NCI-H128 (cell line): ENCODE results near the gene APH1B.
"Not testable (repeated sequence)": the region's sequence is repeated elsewhere in the genome, so short reads cannot be mapped to it uniquely, and the experiment has no call there.

ENCODE experiments used
- DNase-seq: peaks from one replicate; lab custom pipeline; 2025; ENCODE audit not compliant: unreplicated experiment; lab: John Stamatoyannopoulos, UW

APH1B gene

GRCh38 chr15:63277038-63277892 is at the start of gene APH1B:
Gene APH1B (plus strand): TSS chr15:63277605. CDS start chr15:63277624, 19 bp downstream.
- DNase-seq: peak; percentile 34

GRCh38 chr15:63227689-63228088 is 49.7 kb upstream of the APH1B start:
- no peak for DNase-seq

- DNase-seq: no peak
Measured at GRCh38 chr15:63231206-63231605, 46.2 kb upstream of the APH1B start.

- DNase-seq: no peak
Measured at GRCh38 chr15:63231706-63232105, 45.7 kb upstream of the APH1B start.

- no peak for DNase-seq
Measured at GRCh38 chr15:63232405-63232804, 45.0 kb upstream of the APH1B start.

GRCh38 chr15:63232943-63233342 is 44.5 kb upstream of the APH1B start:
- DNase-seq: no peak

- no peak for DNase-seq
Measured at GRCh38 chr15:63233667-63234423, 43.6 kb upstream of the APH1B start.

GRCh38 chr15:63234451-63234870 is 42.9 kb upstream of the APH1B start:
- no peak for DNase-seq

GRCh38 chr15:63236272-63236671 is 41.1 kb upstream of the APH1B start:
- DNase-seq: no peak

GRCh38 chr15:63237086-63237485 is 40.3 kb upstream of the APH1B start:
- not testable (repeated sequence) for DNase-seq

- DNase-seq: no peak
Measured at GRCh38 chr15:63238171-63238570, 39.2 kb upstream of the APH1B start.

GRCh38 chr15:63238796-63239195 is 38.6 kb upstream of the APH1B start:
- DNase-seq: no peak

GRCh38 chr15:63240109-63240508 is 37.3 kb upstream of the APH1B start:
- no peak for DNase-seq

GRCh38 chr15:63241316-63241715 is 36.1 kb upstream of the APH1B start:
- DNase-seq: no peak

- no peak for DNase-seq
Measured at GRCh38 chr15:63243101-63243500, 34.3 kb upstream of the APH1B start.

GRCh38 chr15:63243776-63244175 is 33.6 kb upstream of the APH1B start:
- DNase-seq: no peak

GRCh38 chr15:63244399-63244798 is 33.0 kb upstream of the APH1B start:
- no peak for DNase-seq

- no peak for DNase-seq
Measured at GRCh38 chr15:63244976-63245645, 32.3 kb upstream of the APH1B start.

GRCh38 chr15:63246691-63247469 is 30.5 kb upstream of the APH1B start:
- no peak for DNase-seq

- DNase-seq: no peak
Measured at GRCh38 chr15:63250312-63250965, 27.0 kb upstream of the APH1B start.
